Glomerular visceral epithelial cell (primary cell): ENCODE data around the gene MARK2.

Experiments used
- DNase-seq: peaks from one replicate; pipeline ENCODE4 v3.0.0-alpha.2; 2016; ENCODE audit errors: extremely low spot score

MARK2 gene

DNA sequence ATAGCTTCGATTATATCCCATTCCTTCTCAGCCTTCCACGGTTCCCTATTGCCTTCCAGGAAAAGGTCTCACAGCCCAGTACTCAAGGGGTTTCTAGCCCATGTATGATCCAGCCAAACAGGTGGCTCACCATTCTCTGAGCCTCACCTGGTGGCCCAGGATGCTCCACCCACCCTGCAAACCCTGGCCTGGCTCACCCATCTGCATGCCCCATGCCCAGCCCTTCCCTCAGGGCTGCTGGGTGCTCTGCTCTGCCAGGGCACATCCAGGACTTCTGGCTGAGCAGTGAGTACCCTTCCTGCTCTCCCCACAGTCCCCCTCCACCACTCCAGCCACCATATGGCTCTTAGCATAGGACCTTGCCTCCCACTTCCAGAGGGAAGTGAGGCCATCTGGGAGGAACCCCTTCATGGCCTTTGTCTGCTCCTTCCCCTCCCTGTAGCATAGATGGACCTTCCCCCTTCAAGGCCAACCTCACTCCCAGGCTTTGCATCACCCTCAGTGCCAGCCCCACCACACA lies 83.8 kb downstream of the MARK2 start:
- no peak for DNase-seq

DNA sequence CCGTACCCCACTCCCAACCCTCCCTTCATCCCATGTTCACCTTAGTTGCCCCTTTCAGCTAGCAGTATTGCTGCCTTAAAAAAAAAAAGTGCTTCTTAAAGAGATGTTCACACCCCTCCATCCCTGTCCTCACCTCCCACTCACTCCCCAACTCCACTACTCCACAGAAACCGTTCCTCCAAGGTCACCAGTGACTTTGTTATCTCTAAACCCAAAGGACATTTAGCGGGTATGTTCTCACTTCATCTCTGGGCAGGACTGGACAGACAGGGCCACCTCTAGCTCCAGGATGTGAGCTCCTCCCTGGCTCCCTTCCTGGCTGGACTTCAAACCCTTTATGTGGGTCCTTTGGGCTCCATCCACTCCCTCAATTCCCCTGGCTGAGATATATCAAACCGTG lies 84.4 kb downstream of the MARK2 start:
- no peak for DNase-seq

DNA sequence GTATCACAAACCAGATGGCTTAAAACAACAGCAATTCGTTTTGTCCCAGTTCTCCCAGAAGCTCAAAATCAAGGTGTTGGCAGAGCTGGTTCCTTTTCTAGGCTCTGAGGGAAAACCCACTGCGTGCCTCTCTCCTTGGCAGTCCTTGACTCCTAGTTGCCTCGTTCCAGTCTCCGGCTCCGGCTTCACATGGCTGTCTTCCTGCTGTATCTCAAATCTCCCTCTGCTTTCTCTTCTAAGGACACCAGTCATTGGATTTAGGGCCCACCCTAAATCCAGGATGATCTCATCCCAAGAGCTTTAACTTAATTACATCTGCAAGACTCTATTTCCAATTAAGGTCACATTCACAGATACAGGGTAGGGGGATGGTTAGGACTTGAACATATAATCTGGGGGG lies 90.7 kb downstream of the MARK2 start:
- DNase-seq: no peak

GRCh38 chr11:63931045-63931444 lies 92.1 kb downstream of the MARK2 start:
- DNase-seq: no peak

GRCh38 chr11:63931876-63932275 lies 93.0 kb downstream of the MARK2 start:
- DNase-seq: no peak

DNA sequence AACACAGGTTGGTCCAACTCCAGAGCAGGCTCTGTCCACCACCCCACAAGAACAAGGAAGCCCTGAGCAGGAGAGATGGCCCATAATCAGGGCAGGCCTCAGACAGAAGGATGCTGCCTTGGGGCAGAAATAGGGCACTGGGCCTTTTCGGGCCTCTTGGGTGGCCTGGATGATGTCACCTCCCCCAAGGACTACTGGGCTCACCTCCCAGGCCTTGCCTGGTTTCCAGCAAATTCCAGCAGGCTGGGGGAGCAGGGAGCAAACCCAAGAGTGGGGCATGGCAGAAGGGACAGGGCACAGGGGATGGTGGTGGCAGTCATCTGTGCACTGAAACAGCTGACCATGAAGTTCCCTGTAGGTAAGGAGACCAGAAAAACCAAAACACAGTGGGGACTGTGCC lies 94.5 kb downstream of the MARK2 start:
- no peak for DNase-seq

GRCh38 chr11:63937713-63938478 lies 99.0 kb downstream of the MARK2 start:
- no peak for DNase-seq

- peak; percentile 99 for DNase-seq
Measured at GRCh38 chr11:63938479-63939396, 99.8 kb downstream of the MARK2 start, which contains the start of gene NAA40. Gene NAA40 (plus strand): TSS chr11:63939002. CDS start chr11:63939097, 95 bp downstream.

- DNase-seq: no peak
Measured at GRCh38 chr11:63939397-63939891, 100.5 kb downstream of the MARK2 start.

GRCh38 chr11:63940786-63941185 lies 101.9 kb downstream of the MARK2 start:
- no peak for DNase-seq

DNA sequence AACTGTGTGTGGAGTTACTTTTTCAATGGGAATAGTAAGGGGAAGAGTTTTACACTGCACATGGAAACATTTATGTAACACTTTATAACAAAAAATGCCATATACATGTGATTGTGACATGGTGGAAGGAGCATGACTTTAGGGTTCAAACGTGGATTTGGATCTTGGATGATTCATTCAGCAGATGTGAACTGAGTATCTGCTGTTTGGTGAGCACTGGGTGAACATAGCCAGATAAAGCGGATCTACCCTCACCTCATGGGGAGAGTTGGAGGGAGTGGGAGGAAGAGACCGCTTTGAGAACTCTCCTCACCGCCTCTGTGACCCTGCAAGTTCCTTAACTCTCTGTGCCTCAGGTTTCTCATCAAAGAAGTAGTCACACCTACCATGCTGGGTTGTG lies 103.0 kb downstream of the MARK2 start:
- no peak for DNase-seq

- no peak for DNase-seq
Measured at GRCh38 chr11:63942803-63943202, 103.9 kb downstream of the MARK2 start.

GRCh38 chr11:63944987-63945386 lies 106.1 kb downstream of the MARK2 start:
- DNase-seq: no peak

DNA sequence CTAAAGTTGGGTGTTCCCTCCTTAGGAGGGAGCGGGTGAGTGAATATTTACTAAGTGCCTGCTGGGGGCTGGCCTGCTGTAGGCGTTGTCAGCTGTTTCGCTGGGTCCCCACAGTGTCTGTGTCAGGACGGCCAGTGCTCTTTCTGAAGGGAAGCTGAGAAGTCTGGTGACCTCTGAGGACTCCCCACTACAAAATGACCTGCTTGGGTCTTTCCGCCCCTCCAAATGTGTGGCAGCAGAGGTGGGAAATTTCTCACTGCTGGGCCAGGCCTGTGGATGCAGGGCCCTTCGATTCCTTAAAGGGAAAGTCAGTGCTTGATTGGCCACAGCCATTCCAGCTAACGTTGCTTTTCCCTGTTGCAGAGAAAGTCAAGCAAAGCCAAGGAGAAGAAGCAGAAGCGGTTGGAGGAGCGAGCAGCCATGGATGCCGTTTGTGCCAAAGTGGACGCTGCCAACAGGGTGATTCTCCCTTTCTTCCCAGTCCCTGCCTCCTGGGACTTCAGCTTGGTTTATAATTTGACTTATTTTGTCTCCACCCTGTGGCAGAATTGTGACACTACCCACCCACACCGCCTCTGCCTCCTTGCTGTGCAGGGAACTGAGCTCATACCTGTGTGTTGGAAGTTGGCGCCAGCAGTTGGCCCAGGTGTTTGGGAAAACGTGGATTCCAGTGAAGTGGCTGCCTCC lies 106.7 kb downstream of the MARK2 start:
- DNase-seq: peak; percentile 70

DNA sequence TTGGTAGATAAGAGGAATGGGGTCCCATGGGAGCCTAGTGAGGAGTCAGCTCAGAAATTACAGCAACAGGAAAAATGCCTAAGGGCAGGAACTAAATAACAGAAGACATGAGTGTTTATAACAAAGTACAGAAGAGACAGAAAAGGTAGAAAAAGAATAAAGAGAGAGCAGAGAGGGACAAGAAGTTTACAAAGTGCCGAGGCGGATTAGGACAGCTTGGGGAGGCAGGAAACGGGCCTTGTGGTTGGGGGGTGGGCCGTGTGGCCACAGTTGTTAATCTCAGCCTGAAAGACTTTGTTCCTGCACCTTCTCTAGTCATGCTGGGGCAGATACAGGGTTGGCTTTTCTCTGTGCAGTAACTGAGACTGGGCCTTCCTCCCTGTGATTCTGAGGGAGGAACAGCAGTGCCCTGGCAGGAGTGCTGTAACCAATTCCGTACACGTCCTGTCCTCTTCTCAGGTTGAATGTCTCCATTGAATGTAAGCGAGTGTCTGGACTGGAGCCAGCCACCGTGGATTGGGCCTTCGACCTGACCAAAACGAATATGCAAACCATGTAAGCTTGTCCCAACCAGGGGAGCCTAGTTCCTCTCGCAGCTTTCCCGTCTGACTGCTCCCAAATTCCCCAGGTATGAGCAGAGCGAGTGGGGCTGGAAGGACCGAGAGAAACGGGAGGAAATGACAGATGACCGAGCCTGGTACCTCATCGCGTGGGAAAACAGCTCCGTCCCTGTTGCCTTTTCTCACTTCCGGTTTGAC lies 113.0 kb downstream of the MARK2 start:
- DNase-seq: no peak

DNA sequence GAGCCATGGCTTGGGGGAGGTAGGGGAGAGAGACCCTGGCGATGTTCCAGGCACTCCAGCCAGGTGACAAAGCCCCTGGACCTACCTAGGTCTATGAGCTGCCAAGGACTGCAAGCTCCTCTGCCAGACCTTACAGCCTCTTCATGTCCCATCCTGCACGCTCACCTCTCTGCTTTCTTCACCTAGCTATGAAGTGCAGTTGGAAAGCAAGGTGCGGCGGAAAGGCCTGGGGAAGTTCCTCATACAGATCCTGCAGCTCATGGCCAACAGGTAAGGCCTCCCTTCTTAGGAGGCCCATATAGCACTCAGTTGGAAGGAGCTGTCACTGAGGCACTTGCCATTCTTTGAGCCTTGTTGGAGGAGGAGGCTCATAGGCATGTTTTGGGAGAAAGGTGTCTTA lies 113.7 kb downstream of the MARK2 start:
- DNase-seq: no peak

DNA sequence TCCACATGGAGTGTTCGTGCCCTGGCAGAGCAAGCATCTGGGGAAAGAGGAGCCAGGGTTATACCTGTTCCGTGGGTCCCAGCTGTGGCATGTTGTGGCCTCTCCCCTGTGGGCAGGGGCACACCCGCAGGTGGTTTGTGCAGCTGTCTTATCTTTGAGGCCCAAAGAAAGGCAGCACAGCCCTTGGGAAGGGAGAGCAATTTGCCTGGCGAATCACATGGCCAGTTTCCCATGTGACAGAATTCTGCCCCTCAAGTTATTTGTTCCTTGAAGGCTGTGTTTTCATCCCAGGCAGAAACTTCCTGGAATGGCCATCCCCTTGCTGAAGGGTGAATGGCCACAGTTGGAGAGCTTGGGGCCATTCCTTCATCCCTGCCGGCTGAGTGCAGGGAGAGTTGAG lies 119.1 kb downstream of the MARK2 start:
- no peak for DNase-seq
